ENCODE measurements around the gene NGLY1.

GRCh38 chr3:25747033-25747432, 36.2 kb downstream of the NGLY1 start:
- TF ChIP-seq NFYB (IDR thresholded peaks at IDR 0.05; ENCODE audit: insufficient read depth, low read depth, low read length): no peak
- TF ChIP-seq BCL11A (IDR thresholded peaks at IDR 0.05; ENCODE audit: low read depth, low read length): no peak
- no peak for TF ChIP-seq CTCF (IDR thresholded peaks at IDR 0.05 in 2 of 3, conservative IDR thresholded peaks at IDR 0.05 in 1 of 3; ENCODE audit: control insufficient read depth in 2 of 3, extremely low read depth in 1 of 3, insufficient read depth in 1 of 3, low read depth in 3 of 3, low read length in 3 of 3)
- no peak for TF ChIP-seq MAX (IDR thresholded peaks at IDR 0.05; ENCODE audit: low read depth, low read length)
- no peak for TF ChIP-seq ZBTB11 (CRISPR knock-in tag; IDR thresholded peaks at IDR 0.05)
- TF ChIP-seq GATAD2B (conservative IDR thresholded peaks at IDR 0.05; ENCODE audit: low read depth): no peak
- no peak for TF ChIP-seq CREB1 (IDR thresholded peaks at IDR 0.05; ENCODE audit: low read depth)
- TF ChIP-seq NR2C1 (IDR thresholded peaks at IDR 0.05): no peak
- no peak for TF ChIP-seq ZNF274 (IDR thresholded peaks at IDR 0.05; ENCODE audit: insufficient read depth, insufficient read length)
- no peak for TF ChIP-seq USF2 (IDR thresholded peaks at IDR 0.05; ENCODE audit: borderline replicate concordance, low read depth, low read length)

Data from GM12878 (cell line).